D721Med (cell line): ENCODE measurements around the gene ACE.

Source experiments
- DNase-seq: peaks from one replicate; pipeline ENCODE4 v3.0.0; 2011; ENCODE audit warnings: low spot score; ENCODE audit not compliant: insufficient read length
- FAIRE-seq: peaks from 2 replicates; lab custom pipeline; 2011; peaks lifted over from hg19 to GRCh38; lab: Jason Lieb, UNC
- CTCF ChIP-seq: IDR thresholded peaks from 2 replicates; pipeline ENCODE4 v1.5.1; 2012; ENCODE audit warnings: mild to moderate bottlenecking, control low read depth; ENCODE audit not compliant: insufficient read depth; ENCODE audit errors: missing control alignments

The ACE gene

DNA sequence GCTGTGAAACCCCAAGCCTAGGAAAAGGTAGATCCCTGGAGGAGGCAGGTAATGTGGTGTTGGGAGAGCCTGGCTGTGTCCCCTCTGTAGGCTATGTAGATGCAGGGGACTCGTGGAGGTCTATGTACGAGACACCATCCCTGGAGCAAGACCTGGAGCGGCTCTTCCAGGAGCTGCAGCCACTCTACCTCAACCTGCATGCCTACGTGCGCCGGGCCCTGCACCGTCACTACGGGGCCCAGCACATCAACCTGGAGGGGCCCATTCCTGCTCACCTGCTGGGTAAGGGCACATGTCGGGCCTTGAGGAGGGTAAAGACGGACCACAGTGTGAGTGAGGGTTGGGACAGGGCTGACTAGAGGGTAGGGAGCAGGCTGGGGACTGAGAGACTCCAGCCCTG lies 12.0 kb downstream of the ACE start:
- no peak for TF ChIP-seq CTCF
- FAIRE-seq = no peak

GRCh38 chr17:63489291-63489690 lies 12.4 kb downstream of the ACE start:
- FAIRE-seq (no peak), DNase-seq (no peak)
- no peak for TF ChIP-seq CTCF

More for the DNA sequence above, 12.0 kb downstream of the ACE start:
- DNase-seq = no peak

GRCh38 chr17:63490329-63490728 lies 13.5 kb downstream of the ACE start:
- FAIRE-seq = no peak
- no peak for TF ChIP-seq CTCF

GRCh38 chr17:63490858-63491400 lies 14.1 kb downstream of the ACE start:
- no peak for DNase-seq
- no peak for TF ChIP-seq CTCF
- no peak for FAIRE-seq

More at GRCh38 chr17:63490329-63490728, 13.5 kb downstream of the ACE start:
- no peak for DNase-seq

GRCh38 chr17:63491413-63491812 lies 14.6 kb downstream of the ACE start:
- no peak for FAIRE-seq
- TF ChIP-seq CTCF = no peak
- DNase-seq = no peak

GRCh38 chr17:63491977-63492618 lies 15.2 kb downstream of the ACE start:
- FAIRE-seq = no peak
- no peak for DNase-seq
- no peak for TF ChIP-seq CTCF

DNA sequence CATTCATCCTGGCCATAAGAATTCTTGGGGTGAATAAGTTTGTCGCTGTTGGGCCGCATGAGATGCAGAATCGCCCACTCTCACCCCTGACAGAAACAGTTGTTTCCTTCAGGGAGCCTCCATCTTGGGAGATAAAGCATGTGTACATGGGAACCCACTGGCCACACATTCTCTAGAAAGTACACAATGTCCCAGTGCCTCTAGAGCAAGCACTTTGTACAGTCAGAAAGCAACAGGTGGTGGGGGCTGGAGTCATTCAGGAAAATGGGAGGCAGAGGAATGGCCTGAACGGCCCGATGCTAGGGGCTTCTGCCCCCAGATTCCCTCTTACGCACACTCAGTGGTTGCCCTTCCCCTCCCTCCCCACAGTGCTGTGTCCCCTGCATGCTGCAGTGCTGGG lies 16.1 kb downstream of the ACE start:
- no peak for DNase-seq
- TF ChIP-seq CTCF = no peak
- FAIRE-seq = no peak
